GM06990 (cell line): ENCODE data around the gene CT47C1.

Experiments
- DNase-seq: peaks from one replicate; pipeline ENCODE4 v3.0.0-alpha.2; 2011; ENCODE audit not compliant: insufficient read length; ENCODE audit errors: extremely low read depth
- H3K27me3 ChIP-seq: replicated peaks from 2 replicates; pipeline ENCODE4 v1.6.0; 2011; ENCODE audit warnings: low read length; ENCODE audit not compliant: control insufficient read depth, insufficient read depth
- H3K36me3 ChIP-seq: 2 replicates; pipeline ENCODE4 v1.5.1; 2011; ENCODE audit warnings: low read length; ENCODE audit not compliant: control insufficient read depth, insufficient read depth
- H3K4me3 ChIP-seq: replicated peaks from 2 replicates; pipeline ENCODE4 v1.5.1; 2011; ENCODE audit warnings: low read depth, mild to moderate bottlenecking, control low read depth, low read length
- TF ChIP-seq, protein P1 (sequence below): IDR thresholded peaks from 2 replicates; pipeline ENCODE4 v1.5.1; 2011; ENCODE audit warnings: low read length, control low read depth, mild to moderate bottlenecking, inconsistent platforms; ENCODE audit not compliant: insufficient read depth, poor library complexity, severe bottlenecking

Gene CT47C1

DNA sequence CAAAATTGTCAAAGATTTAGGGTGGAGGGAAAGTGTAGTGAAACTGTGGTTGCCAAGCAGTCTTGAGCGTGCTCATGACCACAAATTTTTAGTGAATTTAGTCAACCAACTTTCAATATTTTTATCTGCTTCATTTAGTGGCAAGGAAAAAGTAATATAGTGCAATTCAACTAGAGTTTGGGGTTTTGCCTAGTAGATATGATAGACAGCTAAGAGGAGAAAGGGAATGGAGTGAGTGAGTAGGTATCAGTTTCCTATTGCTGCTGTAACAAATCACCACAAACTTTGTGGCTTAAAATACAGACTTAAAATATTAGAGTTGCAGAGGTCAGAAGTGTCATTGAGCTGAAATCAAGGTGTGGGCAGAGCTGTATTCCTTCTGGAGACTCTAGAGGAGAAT, 3.7 kb upstream of the CT47C1 start:
- Histone ChIP-seq H3K36me3 (no peaks in the 10 kb centered on the region), H3K4me3 (no peak overlapping the region), H3K27me3 (no peaks in the 10 kb centered on the region; the same call in 1 of the 2 replicates)
- no peak for DNase-seq
- TF ChIP-seq, protein P1, sequence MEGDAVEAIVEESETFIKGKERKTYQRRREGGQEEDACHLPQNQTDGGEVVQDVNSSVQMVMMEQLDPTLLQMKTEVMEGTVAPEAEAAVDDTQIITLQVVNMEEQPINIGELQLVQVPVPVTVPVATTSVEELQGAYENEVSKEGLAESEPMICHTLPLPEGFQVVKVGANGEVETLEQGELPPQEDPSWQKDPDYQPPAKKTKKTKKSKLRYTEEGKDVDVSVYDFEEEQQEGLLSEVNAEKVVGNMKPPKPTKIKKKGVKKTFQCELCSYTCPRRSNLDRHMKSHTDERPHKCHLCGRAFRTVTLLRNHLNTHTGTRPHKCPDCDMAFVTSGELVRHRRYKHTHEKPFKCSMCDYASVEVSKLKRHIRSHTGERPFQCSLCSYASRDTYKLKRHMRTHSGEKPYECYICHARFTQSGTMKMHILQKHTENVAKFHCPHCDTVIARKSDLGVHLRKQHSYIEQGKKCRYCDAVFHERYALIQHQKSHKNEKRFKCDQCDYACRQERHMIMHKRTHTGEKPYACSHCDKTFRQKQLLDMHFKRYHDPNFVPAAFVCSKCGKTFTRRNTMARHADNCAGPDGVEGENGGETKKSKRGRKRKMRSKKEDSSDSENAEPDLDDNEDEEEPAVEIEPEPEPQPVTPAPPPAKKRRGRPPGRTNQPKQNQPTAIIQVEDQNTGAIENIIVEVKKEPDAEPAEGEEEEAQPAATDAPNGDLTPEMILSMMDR: no peak

DNA sequence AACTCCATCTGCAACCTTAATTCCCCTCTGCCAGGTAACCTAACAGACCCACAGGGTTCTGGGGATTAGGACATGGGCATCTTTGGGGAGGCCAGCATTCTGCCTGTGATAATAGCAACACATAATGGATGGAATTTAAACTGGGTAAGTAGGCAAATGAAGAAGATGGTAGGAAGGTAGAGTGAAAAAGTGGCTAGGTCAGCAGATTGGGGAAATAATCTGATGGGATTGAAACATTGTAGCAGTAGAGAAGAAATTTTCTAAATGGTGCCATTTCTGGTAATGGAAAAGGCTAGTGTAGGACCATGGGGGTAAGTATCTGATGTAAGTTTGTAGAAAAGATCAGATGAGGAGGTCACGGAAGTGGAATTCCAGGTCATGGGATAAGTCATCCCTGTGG, 3.0 kb upstream of the CT47C1 start:
- DNase-seq: no peak
- Histone ChIP-seq H3K36me3 (no peaks in the 10 kb centered on the region), H3K4me3 (no peak overlapping the region), H3K27me3 (no peaks in the 10 kb centered on the region; the same call in 1 of the 2 replicates)
- TF ChIP-seq, protein P1: no peak

DNA sequence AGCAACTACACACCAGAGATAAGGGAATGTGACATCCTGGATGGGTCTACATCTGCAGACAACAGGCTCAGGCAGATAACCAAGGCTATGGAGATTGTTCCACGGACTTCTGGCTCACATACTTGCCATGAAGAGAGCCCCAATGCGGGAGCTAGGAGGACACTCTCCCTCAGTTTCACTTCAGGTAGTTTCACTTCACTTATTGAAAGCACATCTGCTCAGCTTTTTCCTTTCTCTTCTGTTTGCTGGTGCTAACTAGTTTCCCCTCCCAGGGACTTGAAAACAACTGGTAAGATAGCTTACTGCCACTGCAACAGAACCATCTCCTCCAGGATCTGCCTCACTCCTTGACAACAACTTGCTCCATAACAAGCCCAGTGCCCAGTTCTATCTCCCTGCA, 1.4 kb upstream of the CT47C1 start:
- no peak for DNase-seq
- Histone ChIP-seq H3K4me3 (no peak overlapping the region), H3K27me3 (no peaks in the 10 kb centered on the region), H3K36me3 (no peaks in the 10 kb centered on the region)
- TF ChIP-seq, protein P1: no peak

DNA sequence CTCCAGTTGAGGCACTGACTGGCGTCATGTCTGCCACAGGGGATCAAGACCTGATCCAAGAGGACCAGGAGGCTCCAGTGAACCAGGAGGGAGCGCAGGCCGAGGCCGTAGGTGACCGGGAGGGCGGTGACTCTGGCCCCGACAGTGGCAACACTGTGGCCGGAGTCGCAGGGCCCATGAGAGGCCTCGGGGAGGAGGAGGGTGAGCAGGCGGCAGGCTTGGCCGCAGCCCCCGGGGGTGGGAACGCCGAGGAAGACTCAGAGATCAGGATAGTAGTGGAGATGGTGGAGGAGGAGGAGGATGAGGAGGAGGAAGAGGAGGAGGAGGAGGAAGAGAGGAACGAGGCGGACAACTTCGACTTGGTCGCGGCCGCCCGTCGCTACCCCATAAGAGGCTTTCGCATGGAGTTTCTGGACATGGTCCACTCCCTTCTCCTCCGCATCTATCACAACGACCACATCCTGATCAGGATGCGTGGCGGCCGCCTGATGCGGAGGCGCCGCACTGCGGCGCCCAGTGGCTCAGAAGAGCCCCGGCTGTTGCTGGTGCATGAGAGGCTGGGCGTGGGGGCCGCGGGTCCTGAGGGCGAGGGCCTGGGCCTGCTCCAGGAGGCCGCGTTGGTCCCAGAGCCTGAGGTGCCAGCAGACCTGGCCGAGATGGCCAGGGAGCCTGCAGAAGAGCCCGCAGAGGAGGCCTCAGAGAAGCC, 560 bp downstream of the CT47C1 start:
- H3K27me3 ChIP-seq: no peaks in the 10 kb centered on the region
- TF ChIP-seq, protein P1: no peak

DNA sequence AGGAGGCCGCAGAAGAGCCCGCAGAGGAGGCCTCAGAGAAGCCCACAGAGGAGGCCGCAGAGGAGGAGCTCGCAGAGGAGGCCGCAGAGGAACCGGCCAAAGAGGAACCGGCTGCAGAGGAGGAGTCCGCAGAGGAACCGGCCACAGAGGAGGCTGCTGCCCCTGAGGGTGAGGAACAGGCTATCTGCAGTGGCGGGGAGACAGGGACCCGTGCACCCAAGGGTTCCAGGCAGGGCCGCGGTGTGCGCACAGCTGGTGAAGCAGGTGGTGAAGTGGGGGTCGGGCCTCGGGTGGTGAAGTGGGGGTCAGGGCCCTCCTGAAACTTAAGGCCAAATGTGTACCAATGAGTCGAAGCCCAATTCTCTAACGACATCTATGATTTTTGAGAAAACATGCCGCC, 1.1 kb downstream of the CT47C1 start:
- DNase-seq: no peak
- Histone ChIP-seq H3K36me3 (no peaks in the 10 kb centered on the region), H3K27me3 (no peaks in the 10 kb centered on the region), H3K4me3 (no peak overlapping the region)
- TF ChIP-seq, protein P1: no peak

More for the DNA sequence above, 560 bp downstream of the CT47C1 start:
- H3K36me3 ChIP-seq: no peaks in the 10 kb centered on the region
- no peak for DNase-seq
- H3K4me3 ChIP-seq: no peak overlapping the region
